ENCODE data around the gene UGT8. TPM values are rescaled to one million over a fixed set of nuclear protein-coding genes. Genes with fewer than 3 reads are reported as not detected.

UGT8 gene
- total and polyA plus RNA-seq, 2 of the 8 experiments (the other 6 are each of a cell fraction or from before 2014, with no cell fraction given), result 16.9 to 26.9 TPM

DNA sequence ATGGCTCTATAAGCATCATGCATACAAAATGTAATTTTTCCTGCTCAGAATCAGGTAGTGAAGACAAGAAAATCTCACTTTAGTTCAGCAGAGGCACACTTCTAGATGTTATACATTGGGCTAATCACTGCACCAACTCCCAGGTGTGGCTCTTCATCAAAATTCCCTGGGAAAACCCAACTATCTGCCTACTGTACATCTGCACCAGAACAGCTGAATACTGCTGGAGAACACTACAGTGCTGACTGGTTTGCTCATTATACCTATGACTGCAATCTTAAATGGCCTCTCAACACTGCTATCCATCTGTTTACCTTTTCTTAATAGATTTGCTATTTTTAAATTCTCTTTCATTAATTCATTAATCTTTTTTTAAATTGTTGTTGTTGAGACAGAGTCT, 92.0 kb downstream of the UGT8 start:
- no peak overlapping the region for H2AK5ac ChIP-seq (ENCODE audit: low read depth, low read length)
- no peak overlapping the region for H3K4ac ChIP-seq (replicated peaks; ENCODE audit: insufficient read length, low read depth, low read length)
- H3K4me2 ChIP-seq (ENCODE audit: insufficient read depth in 1 of 2, low read depth in 2 of 2, low read length in 2 of 2), result no peak overlapping the region
- no peak overlapping the region for H2BK20ac ChIP-seq (ENCODE audit: low read length)
- ChIA-PET POLR2A (ENCODE audit: partially characterized antibody) (no interaction called here), CTCF (ENCODE audit: partially characterized antibody) (interaction anchor here (0.6 to 1.4 kb wide), 4 partner anchors 11 to 810 kb away, joined by 3 to 4 read pairs (median 4); no protein-coding TSS in a partner anchor)
- no peak overlapping the region for H3K23ac ChIP-seq (ENCODE audit: insufficient read length)
- no peak overlapping the region for H2BK12ac ChIP-seq (ENCODE audit: low read depth, low read length)
- no peak for DNase-seq (ENCODE audit: low read depth in 1 of 2, low spot score in 2 of 2)
- no peaks in the 10 kb centered on the region for H3K4me1 ChIP-seq (replicated peaks in 1 of 4; ENCODE audit: control insufficient read depth in 3 of 4, insufficient read depth in 4 of 4, low read length in 3 of 4)
- no peaks in the 10 kb centered on the region for H3K23me2 ChIP-seq (ENCODE audit: low read depth, low read length)
- H2BK5ac ChIP-seq (ENCODE audit: low read depth, low read length), result no peak overlapping the region
- H4K91ac ChIP-seq (replicated peaks; ENCODE audit: insufficient read length, low read length), result no peak overlapping the region
- H4K8ac ChIP-seq (ENCODE audit: extremely low read depth, insufficient read depth, low read length), result no peak overlapping the region
- H3K9ac ChIP-seq (replicated peaks in 1 of 4; ENCODE audit: extremely low read depth in 1 of 4, low read depth in 3 of 4, low read length in 3 of 4), result no peak overlapping the region
- no peak overlapping the region for H4K5ac ChIP-seq (ENCODE audit: insufficient read length, low read depth, low read length)
- H3K79me2 ChIP-seq (ENCODE audit: control insufficient read depth in 1 of 2, insufficient read depth in 2 of 2, low read length in 2 of 2), result no peaks in the 10 kb centered on the region
- no peaks in the 10 kb centered on the region for H3K9me3 ChIP-seq (ENCODE audit: insufficient read depth in 2 of 2, low read depth in 1 of 2, low read length in 1 of 2)
- no peak overlapping the region for H3K18ac ChIP-seq (ENCODE audit: extremely low read depth, low read length)
- no peak overlapping the region for H3K4me3 ChIP-seq (ENCODE audit: extremely low read depth in 1 of 4, insufficient read depth in 2 of 4, low read depth in 3 of 4, low read length in 4 of 4)
- H3K79me1 ChIP-seq (ENCODE audit: low read depth, low read length), result no peaks in the 10 kb centered on the region
- no peak for FAIRE-seq
- no peak overlapping the region for H3K27ac ChIP-seq (ENCODE audit: low read depth, low read length)
- H3K56ac ChIP-seq (replicated peaks; ENCODE audit: insufficient read length, low read depth, low read length), result no peak overlapping the region
- no peaks in the 10 kb centered on the region for H4K20me1 ChIP-seq (replicated peaks in 1 of 2; ENCODE audit: control insufficient read depth in 1 of 2, insufficient read depth in 2 of 2, low read length in 2 of 2)
- H3K36me3 ChIP-seq (ENCODE audit: control insufficient read depth in 2 of 4, insufficient read depth in 4 of 4, low read length in 3 of 4), result no peaks in the 10 kb centered on the region
- H3K27me3 ChIP-seq (replicated peaks in 1 of 4; ENCODE audit: control insufficient read depth in 3 of 4, extremely low read depth in 1 of 4, insufficient read depth in 3 of 4, low read length in 3 of 4), result no peaks in the 10 kb centered on the region
- no peak overlapping the region for H2AFZ ChIP-seq (ENCODE audit: low read length)
- no peak overlapping the region for H3K14ac ChIP-seq (ENCODE audit: insufficient read length)
- H2BK15ac ChIP-seq (ENCODE audit: low read length), result no peak overlapping the region
- H2BK120ac ChIP-seq (replicated peaks; ENCODE audit: low read depth, low read length), result no peak overlapping the region
- TF ChIP-seq BACH1 (IDR thresholded peaks at IDR 0.05; ENCODE audit: low read length), result no peak
- no peak for TF ChIP-seq BRCA1 (IDR thresholded peaks at IDR 0.05; ENCODE audit: low read depth, low read length)
- TF ChIP-seq KDM1A (IDR thresholded peaks at IDR 0.05; ENCODE audit: borderline replicate concordance, low read length), result no peak
- TF ChIP-seq TBP (IDR thresholded peaks at IDR 0.05; ENCODE audit: low read depth, low read length), result no peak
- TF ChIP-seq, protein P1, sequence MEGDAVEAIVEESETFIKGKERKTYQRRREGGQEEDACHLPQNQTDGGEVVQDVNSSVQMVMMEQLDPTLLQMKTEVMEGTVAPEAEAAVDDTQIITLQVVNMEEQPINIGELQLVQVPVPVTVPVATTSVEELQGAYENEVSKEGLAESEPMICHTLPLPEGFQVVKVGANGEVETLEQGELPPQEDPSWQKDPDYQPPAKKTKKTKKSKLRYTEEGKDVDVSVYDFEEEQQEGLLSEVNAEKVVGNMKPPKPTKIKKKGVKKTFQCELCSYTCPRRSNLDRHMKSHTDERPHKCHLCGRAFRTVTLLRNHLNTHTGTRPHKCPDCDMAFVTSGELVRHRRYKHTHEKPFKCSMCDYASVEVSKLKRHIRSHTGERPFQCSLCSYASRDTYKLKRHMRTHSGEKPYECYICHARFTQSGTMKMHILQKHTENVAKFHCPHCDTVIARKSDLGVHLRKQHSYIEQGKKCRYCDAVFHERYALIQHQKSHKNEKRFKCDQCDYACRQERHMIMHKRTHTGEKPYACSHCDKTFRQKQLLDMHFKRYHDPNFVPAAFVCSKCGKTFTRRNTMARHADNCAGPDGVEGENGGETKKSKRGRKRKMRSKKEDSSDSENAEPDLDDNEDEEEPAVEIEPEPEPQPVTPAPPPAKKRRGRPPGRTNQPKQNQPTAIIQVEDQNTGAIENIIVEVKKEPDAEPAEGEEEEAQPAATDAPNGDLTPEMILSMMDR (IDR thresholded peaks at IDR 0.05; ENCODE audit: control extremely low read depth in 1 of 3, insufficient read depth in 1 of 3, low read depth in 1 of 3, low read length in 3 of 3), result no peak
- TF ChIP-seq CHD2 (IDR thresholded peaks at IDR 0.05; ENCODE audit: low read length), result no peak
- TF ChIP-seq JUN (IDR thresholded peaks at IDR 0.05; ENCODE audit: low read depth, low read length), result no peak
- TF ChIP-seq SUZ12 (IDR thresholded peaks at IDR 0.05; ENCODE audit: low read length), result no peak
- TF ChIP-seq EGR1 (IDR thresholded peaks at IDR 0.05; ENCODE audit: borderline replicate concordance, low read depth, low read length), result no peak
- TF ChIP-seq ASH2L (IDR thresholded peaks at IDR 0.05; ENCODE audit: low read length), result no peak
- TF ChIP-seq TAF7 (optimal IDR thresholded peaks at IDR 0.05; ENCODE audit: borderline replicate concordance, low read depth, low read length), result no peak
- TF ChIP-seq PHF8 (conservative IDR thresholded peaks at IDR 0.05; ENCODE audit: low read depth, low read length), result no peak
- no peak for TF ChIP-seq GABPA (IDR thresholded peaks at IDR 0.05; ENCODE audit: borderline replicate concordance, insufficient read depth, low read length)
- no peak for TF ChIP-seq JUND (IDR thresholded peaks at IDR 0.05; ENCODE audit: low read length)

All from H1 (cell line).